B cell (primary cell): ENCODE measurements around the gene OTUD5. TPM values are rescaled to one million over a fixed set of nuclear protein-coding genes. Genes with fewer than 3 reads are reported as not detected.

Source experiments
- ATAC-seq: fragments of 200-7000 bp; cut with Tn5 transposase; one replicate; pipeline ENCODE4 v1.10.0; 2021; ENCODE audit warnings: low read depth, mild to moderate bottlenecking, moderate number of reproducible peaks, moderate library complexity
- CTCF ChIA-PET: fragments of 350-600 bp; sonication (Branson Sonifier 250); formaldehyde crosslinking; loops from one replicate; lab custom pipeline; 2021; ENCODE audit warnings: antibody characterized with exemption, inconsistent platforms; lab: Charles Lee
- POLR2A ChIA-PET: fragments of 350-600 bp; sonication (Branson Sonifier 250); formaldehyde crosslinking; loops from one replicate; lab custom pipeline; 2021; ENCODE audit warnings: antibody characterized with exemption; lab: Charles Lee
- DNase-seq: peaks from one replicate; pipeline ENCODE4 v3.0.0; 2013
- H2AFZ ChIP-seq: 2 replicates; pipeline ENCODE4 v1.6.1; 2012; ENCODE audit warnings: mild to moderate bottlenecking, low read depth, low read length; ENCODE audit not compliant: insufficient read depth, poor library complexity, severe bottlenecking
- H3K27ac ChIP-seq, 2 donors: 1 replicate in 1 of 2; 2 replicates in 1 of 2; pipeline ENCODE4 v1.5.1; 2012 to 2013; ENCODE audit warnings: low read length in 2 of 2, mild to moderate bottlenecking in 2 of 2, moderate library complexity in 1 of 2
- H3K27me3 ChIP-seq, 4 experiments: fragments of 200-600 bp in 1 of 4; sonication (generic) in 1 of 4; replicated peaks in 1 of 4; 1 replicate in 2 of 4; 2 replicates in 2 of 4; pipeline versions ENCODE4 v1.6.1 to v1.7.0; 2013 to 2016; ENCODE audit warnings: low read length in 3 of 4, mild to moderate bottlenecking in 2 of 4, mixed read lengths in 1 of 4, moderate library complexity in 1 of 4; ENCODE audit not compliant: insufficient read depth in 4 of 4, control insufficient read depth in 3 of 4; ENCODE audit errors: control extremely low read depth in 1 of 4
- H3K36me3 ChIP-seq, 2 experiments: replicated peaks in 1 of 2; 1 replicate in 1 of 2; 2 replicates in 1 of 2; pipeline versions ENCODE4 v1.6.1 to v1.7.1; 2013; ENCODE audit warnings: low read length in 1 of 2; ENCODE audit not compliant: insufficient read depth in 2 of 2, control insufficient read depth in 1 of 2; ENCODE audit errors: control extremely low read depth in 1 of 2, extremely low read depth in 1 of 2
- H3K4me1 ChIP-seq, 2 donors: fragments of 200-600 bp in 1 of 2; sonication (generic) in 1 of 2; 1 replicate in 1 of 2; 2 replicates in 1 of 2; pipeline versions ENCODE4 v1.5.1 to v1.6.1; 2013 to 2017; ENCODE audit warnings: low read length in 2 of 2; ENCODE audit not compliant: control insufficient read depth in 2 of 2, insufficient read depth in 2 of 2
- H3K4me2 ChIP-seq: replicated peaks from 2 replicates; pipeline ENCODE3; 2012; ENCODE audit warnings: mild to moderate bottlenecking, low read depth, low read length; ENCODE audit not compliant: poor library complexity, severe bottlenecking
- H3K4me3 ChIP-seq, 5 experiments: fragments of 200-600 bp in 1 of 5; sonication (generic) in 1 of 5; 1 replicate in 3 of 5; 2 replicates in 2 of 5; pipeline versions ENCODE4 v1.5.1 to v1.7.0; 2011 to 2016; ENCODE audit warnings: low read length in 4 of 5, mild to moderate bottlenecking in 4 of 5, low read depth in 2 of 5, control low read depth in 1 of 5, moderate library complexity in 1 of 5; ENCODE audit not compliant: insufficient read depth in 1 of 5; ENCODE audit errors: control extremely low read depth in 1 of 5, extremely low read depth in 1 of 5
- H3K79me2 ChIP-seq: fragments of 200-600 bp; sonication (generic); one replicate; pipeline ENCODE4 v1.6.0; 2016; ENCODE audit warnings: low read length; ENCODE audit not compliant: control insufficient read depth, insufficient read depth
- H3K9ac ChIP-seq: fragments of 200-600 bp; sonication (generic); 2 replicates; pipeline ENCODE4 v1.6.1; 2017; ENCODE audit warnings: mild to moderate bottlenecking, low read length, moderate library complexity
- H3K9me3 ChIP-seq, 3 donors: one replicate each; pipeline versions ENCODE4 v1.6.1 to v1.7.1; 2013; ENCODE audit warnings: low read length in 2 of 3; ENCODE audit not compliant: control insufficient read depth in 2 of 3, insufficient read depth in 1 of 3; ENCODE audit errors: control extremely low read depth in 1 of 3
- H4K20me1 ChIP-seq: 2 replicates; pipeline ENCODE4 v1.6.0; 2012; ENCODE audit warnings: mild to moderate bottlenecking, low read length; ENCODE audit not compliant: insufficient read depth, control insufficient read depth, poor library complexity, severe bottlenecking
- H3K27ac Mint-ChIP-seq: one replicate; pipeline ENCODE4 v1.8.0; 2021; ENCODE audit warnings: mixed read lengths
- H3K27me3 Mint-ChIP-seq: one replicate; pipeline ENCODE4 v1.8.0; 2021; ENCODE audit warnings: mixed read lengths
- H3K4me1 Mint-ChIP-seq: one replicate; pipeline ENCODE4 v1.8.0; 2021; ENCODE audit warnings: mixed read lengths
- H3K4me3 Mint-ChIP-seq: one replicate; pipeline ENCODE4 v1.8.0; 2021; ENCODE audit warnings: mixed read lengths
- H3K9me3 Mint-ChIP-seq: one replicate; pipeline ENCODE4 v1.8.0; 2022; ENCODE audit warnings: mixed read lengths; ENCODE audit not compliant: insufficient read depth
- CTCF ChIP-seq: fragments of 200-600 bp; IDR thresholded peaks from one replicate; pipeline ENCODE4 v1.8.0; 2022; ENCODE audit warnings: antibody characterized with exemption, mild to moderate bottlenecking
- EZH2 ChIP-seq: IDR thresholded peaks from 2 replicates; pipeline ENCODE4 v1.6.1; 2012; ENCODE audit warnings: borderline replicate concordance, low read depth, mild to moderate bottlenecking, moderate library complexity, low read length; ENCODE audit not compliant: insufficient read depth, poor library complexity, severe bottlenecking
- WGBS: methylation state at CpG from one replicate; pipeline ENCODE4 v1.1.5; 2013; ENCODE audit warnings: missing lambda C conversion rate; ENCODE audit not compliant: insufficient coverage; 5-methylcytosine and 5-hydroxymethylcytosine counted together
- intact Hi-C: fragments of 100-400 bp; cut with micrococcal nuclease; formaldehyde crosslinking; loops from one replicate; pipeline ENCODE4 v1.10.0; 2022
- polyA plus RNA-seq: library from polyadenylated mRNA; depleted of rRNA; stranded (reverse); fragments of >200 nt; gene quantifications from 2 replicates; pipeline ENCODE4 v1.2.3, GENCODE V29; 2012
- total RNA-seq, 2 donors: library from RNA; stranded (reverse); fragments of 120-200 nt in 1 of 2; gene quantifications; 1 replicate in 1 of 2; 2 replicates in 1 of 2; pipeline versions ENCODE4 v1.2.3 to v1.2.4, GENCODE V29; 2013 to 2022

The OTUD5 gene
- total and polyA plus RNA-seq, 2 donors (not counting 1 experiment from before 2014, with no cell fraction given) = 105 to 116 TPM

- no peak for TF ChIP-seq EZH2
- TF ChIP-seq CTCF = no peak
- Histone ChIP-seq H3K27ac (peak overlapping the region; percentile 98 to 99), H3K9me3 (no peaks in the 10 kb centered on the region), H2AFZ (peak overlapping the region; percentile 63), H3K27me3 (no peaks in the 10 kb centered on the region), H3K79me2 (peaks cover 35% of the 10 kb centered on the region), H3K36me3 (peaks cover 0 to 25% of the 10 kb centered on the region in 2 experiments), H3K4me2 (peak overlapping the region; percentile 86), H4K20me1 (peaks cover 27% of the 10 kb centered on the region), H3K4me1 (peaks cover 47 to 76% of the 10 kb centered on the region in 2 donors), H3K4me3 (peak overlapping the region; percentile 17 to 75 (median 62)), H3K9ac (peak overlapping the region; percentile 85)
- DNase-seq (no peak), ATAC-seq (no peak)
- WGBS = 0% methylated on average over 15 of the region's 21 CpGs
- Mint-ChIP-seq H3K4me1 (peaks cover 58% of the 10 kb centered on the region), H3K27me3 (no peaks in the 10 kb centered on the region), H3K4me3 (peak overlapping the region; percentile 100), H3K27ac (peak overlapping the region; percentile 100), H3K9me3 (no peaks in the 10 kb centered on the region)
- ChIA-PET POLR2A (interaction anchor here (0.6 to 2.8 kb wide), 16 partner anchors 14 to 1740 kb away, joined by 3 to 17 read pairs (median 7); partner anchors contain the start of genes GRIPAP1, HDAC6, PQBP1 and TFE3), CTCF (interaction anchor here (0.6 to 1.9 kb wide), 7 partner anchors 13 to 330 kb away, joined by 3 to 10 read pairs (median 4); partner anchors contain the start of genes KCND1 and SLC35A2)
- intact Hi-C loops = loop anchor here (1.0 to 5.0 kb wide), 11 partner anchors 21 to 1301 kb away; partner anchors contain the start of genes GPKOW, GRIPAP1, PIM2 and PPP1R3F
These were observed 1.3 kb upstream of the OTUD5 start for GRCh38 chrX:48958635-48959094.
